HG03457 (cell line): ENCODE data around the gene DMXL1.
"Not testable (repeated sequence)": the region's sequence is repeated elsewhere in the genome, so short reads cannot be mapped to it uniquely, and the experiment has no call there.

Experiments used
- ATAC-seq: cut with Tn5 transposase; IDR thresholded peaks from one replicate; pipeline ENCODE4 v1.9.1; 2021; ENCODE audit warnings: moderate number of reproducible peaks; ENCODE audit not compliant: unreplicated experiment

DMXL1 gene

GRCh38 chr5:119120893-119121292 lies 50.0 kb downstream of the DMXL1 start:
- ATAC-seq, result no peak

GRCh38 chr5:119122474-119122873 lies 51.6 kb downstream of the DMXL1 start:
- ATAC-seq, result not testable (repeated sequence)

GRCh38 chr5:119123280-119123679 lies 52.4 kb downstream of the DMXL1 start:
- no peak for ATAC-seq

DNA sequence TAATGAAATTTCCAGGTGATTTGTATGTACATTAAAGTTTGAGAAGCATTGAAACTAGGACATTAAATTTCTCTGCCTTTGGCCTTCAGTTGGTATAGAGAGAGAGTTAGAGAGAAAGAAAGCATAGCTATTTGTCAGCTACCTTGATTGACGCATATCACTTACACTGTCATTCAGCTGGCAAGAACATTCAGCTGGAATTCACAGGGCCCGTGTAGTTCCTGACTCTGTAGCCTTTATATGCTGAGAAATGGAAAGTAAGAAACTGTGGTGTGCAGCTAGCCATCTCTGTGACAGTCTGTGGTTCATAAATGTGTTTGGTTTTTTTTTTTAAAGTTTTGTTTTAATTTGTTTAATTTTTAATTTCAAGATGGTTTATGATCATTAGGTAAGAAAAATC lies 58.9 kb downstream of the DMXL1 start:
- no peak for ATAC-seq

DNA sequence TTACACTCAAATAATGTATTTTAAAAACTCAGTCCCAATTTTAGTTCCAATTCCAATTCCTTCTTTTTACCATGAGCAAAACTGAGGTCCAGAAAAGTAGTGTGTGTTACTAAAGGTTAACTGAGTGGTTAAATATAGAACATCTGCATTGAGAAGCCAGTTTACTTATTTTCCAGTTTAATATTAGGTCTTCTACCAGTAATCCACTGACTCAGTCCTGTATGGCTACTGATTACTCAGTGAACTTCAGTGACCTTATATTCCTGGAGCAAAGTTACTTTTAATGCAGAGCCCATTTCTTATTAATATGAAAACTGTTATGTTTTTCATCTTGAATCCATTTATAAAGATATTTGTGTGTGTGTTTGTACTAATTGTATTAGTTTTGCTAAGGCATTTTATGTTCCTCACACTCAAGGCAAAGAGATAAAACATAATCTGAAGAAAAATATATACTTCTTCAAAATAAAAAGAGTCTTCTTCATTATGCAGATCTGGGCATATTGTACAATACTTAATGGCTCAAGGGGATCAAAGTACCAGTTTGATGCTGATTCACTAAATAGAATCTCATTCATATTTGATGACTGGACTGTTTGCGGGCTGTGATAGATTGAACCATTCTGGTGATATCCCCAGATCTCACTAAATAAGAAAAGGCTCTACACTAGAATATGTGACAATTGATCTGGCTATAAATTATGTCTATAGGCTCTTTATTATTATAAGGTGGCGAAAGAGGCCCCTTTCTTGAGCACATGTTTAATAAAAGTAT lies 60.8 kb downstream of the DMXL1 start:
- ATAC-seq, result no peak

DNA sequence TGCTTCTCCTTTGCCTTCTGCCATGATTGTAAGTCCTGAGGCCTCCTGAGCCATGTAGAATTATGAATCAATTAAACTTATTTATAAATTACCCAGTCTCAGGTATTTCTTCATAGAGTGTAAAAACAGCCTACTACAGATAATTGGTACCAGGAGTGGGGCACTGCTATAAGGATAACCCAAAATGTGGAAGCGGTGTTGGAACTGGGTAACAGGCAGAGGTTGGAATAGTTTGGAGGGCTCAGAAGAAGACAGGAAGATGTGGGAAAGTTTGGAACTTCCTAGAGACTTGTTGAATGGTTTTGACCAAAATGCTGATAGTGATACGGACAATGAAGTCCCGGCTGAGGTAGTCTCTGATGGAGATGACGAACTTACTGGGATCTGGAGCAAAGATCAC lies 64.9 kb downstream of the DMXL1 start:
- ATAC-seq, result not testable (repeated sequence)

- no peak for ATAC-seq
Observed at GRCh38 chr5:119136666-119137318, 65.9 kb downstream of the DMXL1 start.

- ATAC-seq, result no peak
Observed at GRCh38 chr5:119153629-119154028, 82.7 kb downstream of the DMXL1 start.

GRCh38 chr5:119158144-119158543 lies 87.3 kb downstream of the DMXL1 start:
- no peak for ATAC-seq

DNA sequence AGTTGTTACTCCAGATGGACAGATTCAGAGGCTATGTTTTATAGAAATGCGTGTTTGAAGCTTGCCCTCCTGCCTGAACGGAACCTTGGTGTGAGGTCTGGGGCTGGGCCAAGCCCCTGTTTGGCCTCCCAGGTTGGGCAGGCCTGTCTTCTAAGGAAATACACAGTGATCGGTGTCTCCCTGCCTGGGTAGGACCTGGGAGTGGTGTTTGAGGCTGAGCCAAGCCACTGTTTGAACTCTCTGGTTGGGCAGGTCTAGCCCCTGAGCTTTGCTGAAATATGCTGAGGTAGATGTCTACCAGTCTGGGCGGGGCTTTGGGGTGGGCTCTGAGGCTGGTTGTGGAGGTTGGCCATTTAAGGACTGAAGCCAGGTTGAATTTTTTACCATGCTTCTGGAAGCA lies 90.5 kb downstream of the DMXL1 start:
- ATAC-seq, result no peak

- no peak for ATAC-seq
Observed at GRCh38 chr5:119166026-119166425, 95.1 kb downstream of the DMXL1 start.

- ATAC-seq, result no peak
Observed at GRCh38 chr5:119168401-119168800, 97.5 kb downstream of the DMXL1 start.

GRCh38 chr5:119171686-119172085 lies 100.8 kb downstream of the DMXL1 start:
- ATAC-seq, result no peak

GRCh38 chr5:119174578-119175163 lies 103.8 kb downstream of the DMXL1 start:
- ATAC-seq, result no peak

- ATAC-seq, result no peak
Observed at GRCh38 chr5:119176785-119177184, 105.9 kb downstream of the DMXL1 start.

- ATAC-seq, result no peak
Observed at GRCh38 chr5:119177226-119177625, 106.3 kb downstream of the DMXL1 start.

DNA sequence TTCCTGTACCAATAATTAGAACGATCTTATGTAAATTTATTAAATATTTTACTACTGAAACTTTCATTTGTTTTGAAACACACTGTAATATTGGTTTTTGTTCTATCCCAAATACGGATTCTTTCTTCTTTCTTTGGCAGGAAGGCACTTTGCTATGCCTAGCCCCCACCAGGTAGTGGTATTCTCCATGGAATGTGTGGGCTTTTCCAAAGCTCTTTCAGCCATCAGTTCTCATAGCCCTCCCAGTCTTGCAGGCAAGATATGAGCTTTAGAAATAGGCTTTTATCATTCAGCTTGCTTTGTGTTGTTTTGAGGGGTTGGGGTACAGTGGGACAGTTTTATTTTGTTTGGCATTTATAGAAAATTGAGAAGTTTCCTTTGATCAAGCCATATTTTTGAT lies 107.5 kb downstream of the DMXL1 start:
- no peak for ATAC-seq

GRCh38 chr5:119179857-119180641 lies 109.2 kb downstream of the DMXL1 start:
- no peak for ATAC-seq

DNA sequence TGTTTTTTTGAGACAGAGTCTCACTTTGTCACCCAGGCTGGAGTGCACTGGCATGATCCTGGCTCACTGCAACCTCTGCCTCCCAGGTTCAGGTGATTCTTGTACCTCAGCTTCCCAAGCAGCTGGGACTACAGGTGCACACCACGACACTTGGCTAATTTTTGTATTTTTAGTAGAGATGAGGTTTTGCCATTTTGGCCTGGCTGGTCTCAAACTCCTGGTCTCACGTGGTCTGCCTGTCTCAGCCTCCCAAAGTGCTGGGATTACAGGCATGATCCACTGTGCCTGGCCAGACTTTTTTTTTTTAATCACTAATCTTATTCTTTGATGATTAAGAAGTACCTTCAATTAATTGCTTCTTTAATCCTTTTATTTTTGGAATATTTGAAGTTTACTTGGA lies 114.6 kb downstream of the DMXL1 start:
- ATAC-seq, result not testable (repeated sequence)

DNA sequence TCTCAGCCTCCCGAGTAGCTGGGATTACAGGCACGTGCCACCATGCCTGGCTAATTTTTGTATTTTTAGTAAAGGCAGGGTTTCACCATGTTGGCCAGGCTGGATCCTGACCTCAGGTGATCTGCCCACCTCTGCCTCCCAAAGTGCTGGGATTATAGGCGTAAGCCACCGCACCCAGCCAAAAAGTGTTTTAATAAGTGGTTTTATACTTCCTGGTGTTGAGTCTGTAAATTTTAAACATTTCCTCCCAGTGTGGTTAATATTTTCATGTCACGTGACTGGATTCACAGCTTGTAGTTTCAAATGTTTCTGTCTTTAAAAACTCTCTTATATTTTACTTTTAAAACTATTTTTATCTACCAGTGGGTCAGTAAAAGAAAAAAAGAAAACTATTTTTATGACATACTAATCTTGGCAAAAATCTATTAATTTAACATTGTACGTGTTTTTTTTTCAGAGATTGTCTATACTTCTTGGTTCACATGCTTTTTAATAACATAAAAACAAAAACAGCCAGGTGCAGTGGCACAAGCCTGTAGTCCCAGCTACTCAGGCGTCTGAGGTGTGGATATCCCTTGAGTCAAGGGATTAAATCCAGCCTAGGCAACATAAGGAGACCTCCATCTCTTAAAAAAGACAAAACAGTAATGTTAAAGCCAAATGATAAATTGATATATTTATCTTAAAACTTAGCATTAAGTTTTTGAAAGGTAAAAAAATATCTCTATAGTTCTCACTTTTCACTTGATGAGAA lies 117.1 kb downstream of the DMXL1 start:
- no peak for ATAC-seq
